IPS-18a (cell line): Measurements from ENCODE around the gene DKK2.

ENCODE experiments used
- H3K27ac ChIP-seq: one replicate; pipeline ENCODE4 v1.5.1; 2013; ENCODE audit warnings: low read length
- H3K27me3 ChIP-seq: one replicate; pipeline ENCODE4 v1.6.1; 2013; ENCODE audit warnings: mild to moderate bottlenecking, low read length; ENCODE audit not compliant: control insufficient read depth, insufficient read depth
- H3K36me3 ChIP-seq: one replicate; pipeline ENCODE4 v1.6.1; 2013; ENCODE audit warnings: low read depth, low read length; ENCODE audit not compliant: control insufficient read depth
- H3K4me1 ChIP-seq: one replicate; pipeline ENCODE4 v1.6.1; 2013; ENCODE audit warnings: low read depth, low read length; ENCODE audit not compliant: control insufficient read depth
- H3K4me3 ChIP-seq: one replicate; pipeline ENCODE4 v1.5.1; 2013; ENCODE audit warnings: low read length
- H3K9ac ChIP-seq: one replicate; pipeline ENCODE4 v1.6.1; 2013; ENCODE audit warnings: mild to moderate bottlenecking, low read length, moderate library complexity
- H3K9me3 ChIP-seq: one replicate; pipeline ENCODE4 v1.6.1; 2013; ENCODE audit warnings: low read depth, low read length; ENCODE audit not compliant: control insufficient read depth

DKK2 gene

GRCh38 chr4:107046261-107046660 lies 10.1 kb upstream of the DKK2 start:
- H3K9me3 ChIP-seq, result peaks cover 12% of the 10 kb centered on the region
- no peaks in the 10 kb centered on the region for H3K36me3 ChIP-seq
- no peaks in the 10 kb centered on the region for H3K4me1 ChIP-seq
- H3K27ac ChIP-seq, result no peak overlapping the region
- H3K27me3 ChIP-seq, result no peaks in the 10 kb centered on the region
- no peak overlapping the region for H3K4me3 ChIP-seq
- H3K9ac ChIP-seq, result no peak overlapping the region

- no peaks in the 10 kb centered on the region for H3K36me3 ChIP-seq
These were observed 8.1 kb upstream of the DKK2 start for GRCh38 chr4:107044170-107044569.

GRCh38 chr4:107037199-107037584 lies 1.1 kb upstream of the DKK2 start:
- peaks cover 61% of the 10 kb centered on the region for H3K27me3 ChIP-seq
- H3K36me3 ChIP-seq, result no peaks in the 10 kb centered on the region
- H3K9ac ChIP-seq, result no peak overlapping the region
- H3K4me1 ChIP-seq, result peaks cover 11% of the 10 kb centered on the region
- peak overlapping the region; percentile 76 for H3K4me3 ChIP-seq
- no peaks in the 10 kb centered on the region for H3K9me3 ChIP-seq
- no peak overlapping the region for H3K27ac ChIP-seq

More at GRCh38 chr4:107044170-107044569, 8.1 kb upstream of the DKK2 start:
- Histone ChIP-seq H3K4me3 (no peak overlapping the region), H3K27me3 (peaks cover under 1% of the 10 kb centered on the region), H3K9ac (no peak overlapping the region), H3K4me1 (no peaks in the 10 kb centered on the region), H3K27ac (no peak overlapping the region), H3K9me3 (peaks cover 12% of the 10 kb centered on the region)

GRCh38 chr4:107036584-107037198 lies 578 bp upstream of the DKK2 start:
- H3K4me3 ChIP-seq, result peak overlapping the region; percentile 76
- H3K9me3 ChIP-seq, result no peaks in the 10 kb centered on the region
- no peaks in the 10 kb centered on the region for H3K36me3 ChIP-seq
- no peak overlapping the region for H3K27ac ChIP-seq
- no peak overlapping the region for H3K9ac ChIP-seq
- H3K4me1 ChIP-seq, result peaks cover 11% of the 10 kb centered on the region
- H3K27me3 ChIP-seq, result peaks cover 61% of the 10 kb centered on the region

- H3K4me1 ChIP-seq, result peaks cover 11% of the 10 kb centered on the region
- H3K9ac ChIP-seq, result no peak overlapping the region
- no peaks in the 10 kb centered on the region for H3K36me3 ChIP-seq
- no peak overlapping the region for H3K27ac ChIP-seq
- peaks cover 61% of the 10 kb centered on the region for H3K27me3 ChIP-seq
- no peaks in the 10 kb centered on the region for H3K9me3 ChIP-seq
- peak overlapping the region; percentile 76 for H3K4me3 ChIP-seq
These were observed 906 bp downstream of the DKK2 start for GRCh38 chr4:107034996-107035818.

- no peaks in the 10 kb centered on the region for H3K36me3 ChIP-seq
- H3K27me3 ChIP-seq, result peaks cover 61% of the 10 kb centered on the region
- peak overlapping the region; percentile 76 for H3K4me3 ChIP-seq
- H3K4me1 ChIP-seq, result peaks cover 11% of the 10 kb centered on the region
- no peaks in the 10 kb centered on the region for H3K9me3 ChIP-seq
- H3K9ac ChIP-seq, result no peak overlapping the region
- no peak overlapping the region for H3K27ac ChIP-seq
These were observed 1.8 kb downstream of the DKK2 start for GRCh38 chr4:107034091-107034995.

GRCh38 chr4:107027379-107027778 lies 8.7 kb downstream of the DKK2 start:
- Histone ChIP-seq H3K9me3 (no peaks in the 10 kb centered on the region), H3K27me3 (no peaks in the 10 kb centered on the region), H3K9ac (no peak overlapping the region), H3K4me3 (no peak overlapping the region), H3K36me3 (no peaks in the 10 kb centered on the region), H3K4me1 (no peaks in the 10 kb centered on the region), H3K27ac (no peak overlapping the region)

GRCh38 chr4:107018344-107018735 lies 17.8 kb downstream of the DKK2 start:
- no peak overlapping the region for H3K4me3 ChIP-seq
- H3K27ac ChIP-seq, result no peak overlapping the region
- no peak overlapping the region for H3K9ac ChIP-seq
- H3K4me1 ChIP-seq, result no peaks in the 10 kb centered on the region
- no peaks in the 10 kb centered on the region for H3K36me3 ChIP-seq
- H3K9me3 ChIP-seq, result no peaks in the 10 kb centered on the region
- H3K27me3 ChIP-seq, result no peaks in the 10 kb centered on the region

GRCh38 chr4:107017443-107018343 lies 18.4 kb downstream of the DKK2 start:
- Histone ChIP-seq H3K36me3 (no peaks in the 10 kb centered on the region), H3K4me3 (no peak overlapping the region), H3K27ac (no peak overlapping the region), H3K9me3 (no peaks in the 10 kb centered on the region), H3K4me1 (no peaks in the 10 kb centered on the region), H3K27me3 (no peaks in the 10 kb centered on the region), H3K9ac (no peak overlapping the region)

GRCh38 chr4:107011312-107011711 lies 24.8 kb downstream of the DKK2 start:
- no peak overlapping the region for H3K9ac ChIP-seq
- no peaks in the 10 kb centered on the region for H3K4me1 ChIP-seq
- H3K36me3 ChIP-seq, result no peaks in the 10 kb centered on the region
- no peaks in the 10 kb centered on the region for H3K27me3 ChIP-seq
- H3K4me3 ChIP-seq, result no peak overlapping the region
- no peak overlapping the region for H3K27ac ChIP-seq
- H3K9me3 ChIP-seq, result no peaks in the 10 kb centered on the region
